IPS-15b (cell line): Measurements from ENCODE around the gene DCX.

Experiments
- H3K27me3 ChIP-seq: one replicate; pipeline ENCODE4 v1.6.1; 2013; ENCODE audit warnings: low read length; ENCODE audit not compliant: control insufficient read depth, insufficient read depth
- H3K36me3 ChIP-seq: one replicate; pipeline ENCODE4 v1.6.1; 2013; ENCODE audit warnings: low read length; ENCODE audit not compliant: control insufficient read depth, insufficient read depth
- H3K4me1 ChIP-seq: one replicate; pipeline ENCODE4 v1.6.1; 2013; ENCODE audit warnings: mild to moderate bottlenecking, low read length; ENCODE audit not compliant: control insufficient read depth, insufficient read depth
- H3K4me3 ChIP-seq: one replicate; pipeline ENCODE4 v1.5.1; 2013; ENCODE audit warnings: low read depth, low read length
- H3K9ac ChIP-seq: one replicate; pipeline ENCODE4 v1.6.1; 2013; ENCODE audit warnings: low read depth, mild to moderate bottlenecking, low read length
- H3K9me3 ChIP-seq: one replicate; pipeline ENCODE4 v1.6.1; 2013; ENCODE audit warnings: mild to moderate bottlenecking, low read length; ENCODE audit not compliant: control insufficient read depth, insufficient read depth

DCX gene

DNA sequence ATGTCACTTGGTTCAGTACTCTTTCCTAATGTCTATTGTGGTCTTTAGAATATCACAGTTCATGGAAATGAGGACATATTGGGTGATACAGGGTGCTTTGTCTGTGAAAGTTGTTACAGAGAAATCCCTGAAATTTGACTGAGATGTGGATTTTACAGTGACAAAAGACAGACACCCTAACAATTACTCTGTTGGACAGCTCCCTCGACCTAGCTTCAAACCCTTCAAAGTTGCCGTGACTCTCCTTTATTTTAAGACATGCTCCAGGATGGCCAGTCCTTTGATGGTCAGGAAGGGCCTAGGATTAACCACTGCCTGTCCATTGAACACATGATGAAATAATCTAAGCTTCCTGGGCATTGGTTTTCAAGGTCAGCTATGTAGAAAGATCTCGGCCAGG is 4.0 kb downstream of the DCX start:
- Histone ChIP-seq H3K9ac (no peak overlapping the region), H3K4me3 (no peak overlapping the region), H3K4me1 (peaks cover 21% of the 10 kb centered on the region), H3K9me3 (no peaks in the 10 kb centered on the region), H3K27me3 (no peaks in the 10 kb centered on the region), H3K36me3 (no peaks in the 10 kb centered on the region)

DNA sequence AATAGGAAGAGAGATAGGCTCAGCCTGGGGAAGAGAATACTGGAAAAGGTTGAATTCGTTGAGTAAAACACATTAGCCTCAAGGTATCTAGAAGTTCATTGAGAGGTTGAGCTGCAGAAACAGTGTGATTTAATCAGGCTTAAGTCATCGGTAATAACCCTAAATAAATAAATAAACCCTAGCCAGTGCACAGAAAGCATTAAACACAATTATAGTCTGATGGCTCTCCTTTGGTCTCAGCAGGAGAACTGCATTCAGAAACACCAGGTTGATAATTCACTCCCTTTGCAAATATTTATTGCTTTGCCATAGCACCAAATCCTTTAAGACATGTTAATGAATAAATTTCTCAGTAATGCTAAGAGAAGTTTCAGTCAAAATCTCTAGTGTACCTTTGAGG is 9.6 kb downstream of the DCX start:
- no peak overlapping the region for H3K9ac ChIP-seq
- no peaks in the 10 kb centered on the region for H3K27me3 ChIP-seq

DNA sequence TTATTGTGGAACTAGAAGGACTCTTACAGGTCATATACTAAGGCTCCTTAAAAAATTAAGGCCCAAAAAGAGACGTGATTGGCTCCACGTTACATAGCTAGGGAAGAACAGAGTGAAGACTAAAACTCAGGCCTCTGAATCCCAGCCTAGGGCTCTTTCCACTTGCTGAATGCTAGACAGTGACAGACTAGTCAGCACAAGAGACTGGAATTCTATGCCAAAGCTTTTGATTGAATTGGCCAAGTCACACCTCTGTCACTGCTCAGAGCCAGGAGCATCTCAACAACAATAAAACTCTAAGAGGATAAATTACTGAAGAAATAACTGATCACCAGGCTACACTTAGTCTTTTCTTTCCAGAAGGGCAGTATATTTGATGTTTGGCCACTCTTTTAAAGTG is 16.8 kb downstream of the DCX start:
- no peaks in the 10 kb centered on the region for H3K36me3 ChIP-seq
- no peaks in the 10 kb centered on the region for H3K9me3 ChIP-seq
- no peaks in the 10 kb centered on the region for H3K27me3 ChIP-seq
- no peaks in the 10 kb centered on the region for H3K4me1 ChIP-seq
- no peak overlapping the region for H3K9ac ChIP-seq
- H3K4me3 ChIP-seq, result no peak overlapping the region

More for the DNA sequence above, 9.6 kb downstream of the DCX start:
- H3K9me3 ChIP-seq, result no peaks in the 10 kb centered on the region
- no peaks in the 10 kb centered on the region for H3K4me1 ChIP-seq
- no peaks in the 10 kb centered on the region for H3K36me3 ChIP-seq
- no peak overlapping the region for H3K4me3 ChIP-seq

DNA sequence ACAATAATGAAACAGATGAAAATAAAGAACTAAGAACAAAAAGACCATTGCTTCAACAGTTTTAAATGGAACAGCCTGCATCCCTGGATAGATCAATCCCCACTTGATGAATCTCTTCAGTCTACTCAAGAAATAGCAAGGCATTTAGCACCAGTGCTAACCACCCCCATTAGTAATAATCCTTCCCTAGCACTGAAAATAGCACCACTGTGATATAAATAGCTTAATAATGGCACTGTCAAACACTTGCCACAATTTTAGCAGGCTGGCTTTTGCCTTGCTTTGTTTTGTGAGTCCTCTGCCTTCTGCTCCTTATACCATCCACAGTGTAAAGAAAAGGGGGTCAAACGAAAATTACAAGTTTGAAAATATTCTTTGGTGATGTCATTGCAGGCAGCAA is 17.4 kb downstream of the DCX start:
- H3K9ac ChIP-seq, result no peak overlapping the region
- H3K27me3 ChIP-seq, result no peaks in the 10 kb centered on the region
- H3K36me3 ChIP-seq, result no peaks in the 10 kb centered on the region
- H3K4me1 ChIP-seq, result no peaks in the 10 kb centered on the region
- no peaks in the 10 kb centered on the region for H3K9me3 ChIP-seq
- H3K4me3 ChIP-seq, result no peak overlapping the region

DNA sequence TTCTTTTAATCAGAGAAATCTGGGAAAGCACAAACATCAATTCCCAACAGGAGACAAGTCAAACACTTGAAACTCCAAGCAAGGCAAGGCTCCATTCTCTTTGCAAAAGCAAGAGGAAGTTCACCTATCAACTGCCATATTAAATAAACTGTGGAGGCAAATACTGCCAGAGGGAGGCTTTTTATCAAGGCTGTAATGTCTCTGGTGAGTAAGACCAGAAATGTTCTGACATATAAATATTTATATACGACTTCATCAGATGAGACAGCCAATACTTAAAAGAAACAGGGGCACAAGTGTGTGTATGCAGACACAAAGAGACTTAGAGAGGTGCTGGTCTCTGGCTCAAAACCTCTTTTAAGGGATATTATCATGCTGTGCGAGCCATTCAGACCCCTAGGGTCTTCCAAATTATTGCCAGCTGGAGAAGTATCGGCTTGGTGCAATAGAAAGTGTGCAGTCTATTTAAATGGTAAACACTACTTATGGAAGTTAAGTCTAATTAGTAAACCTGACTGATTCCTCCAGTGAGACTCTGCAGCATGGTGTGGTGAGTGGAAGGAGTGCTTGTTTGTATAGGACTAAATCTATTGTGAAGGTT is 24.4 kb downstream of the DCX start:
- Histone ChIP-seq H3K36me3 (no peaks in the 10 kb centered on the region), H3K9ac (no peak overlapping the region), H3K27me3 (no peaks in the 10 kb centered on the region), H3K4me3 (no peak overlapping the region), H3K4me1 (peaks cover 8% of the 10 kb centered on the region), H3K9me3 (no peaks in the 10 kb centered on the region)

DNA sequence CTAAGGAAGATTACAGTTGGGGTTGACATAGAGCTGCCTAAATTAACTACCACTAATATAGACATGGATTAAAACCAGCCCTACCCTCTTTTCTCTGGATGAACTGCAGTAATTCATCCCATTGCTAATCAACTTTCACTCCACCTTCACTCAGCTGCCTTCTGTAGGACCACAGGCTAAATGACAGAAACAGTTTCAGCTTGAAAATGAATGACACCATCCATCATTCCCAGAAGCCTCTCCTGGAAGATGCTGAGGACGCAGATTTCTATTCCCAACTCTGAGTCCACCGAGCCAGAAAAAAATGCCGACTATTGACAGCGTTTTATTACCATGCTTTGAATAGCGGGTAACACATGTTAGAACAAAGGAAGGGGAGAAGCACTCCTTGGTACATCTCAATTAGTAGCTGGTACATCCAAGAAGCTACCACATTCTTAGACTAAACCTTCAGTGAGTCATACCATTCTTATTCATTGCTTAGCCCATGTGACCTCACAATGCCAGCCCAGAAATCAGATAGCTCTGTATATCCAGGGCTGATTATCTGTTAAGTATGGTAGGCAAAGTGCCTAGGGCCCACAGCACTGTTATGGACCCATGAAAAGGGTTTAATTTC is 25.3 kb downstream of the DCX start:
- Histone ChIP-seq H3K9ac (no peak overlapping the region), H3K4me3 (no peak overlapping the region), H3K4me1 (peaks cover 8% of the 10 kb centered on the region), H3K9me3 (no peaks in the 10 kb centered on the region), H3K36me3 (no peaks in the 10 kb centered on the region), H3K27me3 (no peaks in the 10 kb centered on the region)

DNA sequence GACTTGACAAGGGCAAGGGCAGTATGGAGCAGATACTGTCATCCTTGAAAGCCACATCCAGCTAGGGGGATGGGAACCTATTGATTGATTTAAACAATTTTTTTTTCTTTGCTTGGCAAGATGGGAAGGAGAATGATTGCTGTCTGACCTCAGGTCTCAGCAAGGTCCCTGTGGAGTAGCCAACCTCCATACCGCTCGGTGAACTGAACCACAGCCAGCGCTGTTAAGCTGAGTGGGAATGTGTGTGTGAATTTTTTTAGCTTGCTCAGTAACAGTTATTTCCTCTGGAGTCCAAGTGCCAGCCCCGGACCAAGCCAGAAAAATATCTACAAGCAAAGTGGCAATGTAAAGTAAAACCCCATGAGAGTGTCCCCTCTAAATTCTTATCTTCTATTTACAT is 25.9 kb downstream of the DCX start:
- Histone ChIP-seq H3K4me1 (peaks cover 8% of the 10 kb centered on the region), H3K9me3 (no peaks in the 10 kb centered on the region), H3K4me3 (no peak overlapping the region), H3K27me3 (no peaks in the 10 kb centered on the region), H3K36me3 (no peaks in the 10 kb centered on the region), H3K9ac (no peak overlapping the region)

DNA sequence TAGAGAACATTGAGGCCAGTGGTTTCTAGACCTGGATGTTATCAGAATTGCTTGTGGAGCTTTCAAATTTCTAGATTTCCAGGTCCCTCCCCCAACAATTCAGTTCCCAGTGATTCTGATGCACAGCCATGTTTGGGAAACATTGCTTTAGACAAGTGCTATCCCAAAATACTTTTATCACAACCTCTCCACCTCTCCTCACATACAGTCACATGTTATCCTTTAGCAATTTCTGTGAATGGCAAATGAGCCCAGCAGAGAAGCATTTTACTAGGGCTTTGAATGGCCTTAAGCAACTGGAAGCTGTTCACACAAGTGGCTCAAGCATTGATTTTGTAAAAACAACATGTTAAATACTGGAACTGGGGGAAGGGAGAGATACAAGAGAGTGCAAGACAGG is 29.7 kb downstream of the DCX start:
- H3K36me3 ChIP-seq, result no peaks in the 10 kb centered on the region
- no peaks in the 10 kb centered on the region for H3K9me3 ChIP-seq
- H3K9ac ChIP-seq, result no peak overlapping the region
- H3K27me3 ChIP-seq, result no peaks in the 10 kb centered on the region
- no peak overlapping the region for H3K4me3 ChIP-seq
- H3K4me1 ChIP-seq, result peaks cover 8% of the 10 kb centered on the region

DNA sequence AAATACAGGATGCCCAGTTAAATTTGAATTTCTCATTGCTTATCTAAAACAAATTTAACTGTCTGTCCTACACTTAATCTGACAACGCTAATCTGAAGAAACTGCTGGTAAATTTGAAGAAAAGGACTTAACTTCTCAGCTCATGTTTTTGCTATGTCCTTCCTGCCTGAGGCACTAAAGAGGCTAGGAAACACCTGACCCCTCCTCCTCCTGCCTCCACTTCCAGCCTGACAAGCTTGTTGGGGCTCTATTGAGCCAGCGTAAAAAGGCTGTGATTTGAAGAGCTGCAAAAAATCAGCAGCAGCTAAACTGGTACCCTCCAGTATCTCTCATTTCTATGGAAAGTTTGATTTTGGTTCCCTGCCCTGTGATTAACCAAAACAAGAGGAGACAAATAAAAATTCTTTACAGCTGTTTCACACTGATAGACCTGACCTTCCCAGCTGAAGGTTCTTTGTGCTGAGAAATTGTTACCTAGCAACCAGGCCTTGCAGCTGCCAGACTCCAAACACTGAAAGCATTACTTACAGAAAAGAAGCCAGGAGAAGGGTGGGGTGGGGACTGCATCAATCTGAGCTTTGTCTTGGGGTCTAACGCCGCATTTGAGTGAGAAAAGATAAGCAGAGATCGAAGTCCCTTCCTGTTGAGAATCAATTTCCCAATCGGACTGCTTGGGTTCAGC is 35.0 kb downstream of the DCX start:
- Histone ChIP-seq H3K27me3 (no peaks in the 10 kb centered on the region), H3K9me3 (no peaks in the 10 kb centered on the region), H3K4me3 (peak overlapping the region; percentile 11), H3K36me3 (no peaks in the 10 kb centered on the region), H3K4me1 (peaks cover 22% of the 10 kb centered on the region), H3K9ac (no peak overlapping the region)

DNA sequence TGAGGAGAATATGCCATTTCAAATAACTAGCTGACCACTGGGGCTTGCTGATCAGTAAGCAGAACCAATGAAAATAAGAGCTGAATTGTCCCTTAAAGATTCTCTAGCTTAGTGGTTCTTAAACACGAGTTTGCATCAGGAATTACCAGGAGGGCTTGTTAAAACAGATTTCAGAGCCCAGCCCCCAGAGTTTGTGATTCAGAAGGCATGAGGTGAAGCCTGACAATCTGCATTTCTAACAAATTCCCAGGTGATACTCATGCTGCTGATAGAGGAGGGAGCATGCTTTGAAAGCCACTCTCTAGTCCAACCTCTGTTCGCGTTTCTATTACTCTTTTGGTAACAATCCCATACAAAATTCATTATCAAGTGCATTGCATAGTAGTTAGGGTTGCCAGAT is 35.5 kb downstream of the DCX start:
- peaks cover 22% of the 10 kb centered on the region for H3K4me1 ChIP-seq
- H3K27me3 ChIP-seq, result no peaks in the 10 kb centered on the region
- H3K4me3 ChIP-seq, result peak overlapping the region; percentile 11
- H3K9me3 ChIP-seq, result no peaks in the 10 kb centered on the region
- no peaks in the 10 kb centered on the region for H3K36me3 ChIP-seq
- no peak overlapping the region for H3K9ac ChIP-seq

DNA sequence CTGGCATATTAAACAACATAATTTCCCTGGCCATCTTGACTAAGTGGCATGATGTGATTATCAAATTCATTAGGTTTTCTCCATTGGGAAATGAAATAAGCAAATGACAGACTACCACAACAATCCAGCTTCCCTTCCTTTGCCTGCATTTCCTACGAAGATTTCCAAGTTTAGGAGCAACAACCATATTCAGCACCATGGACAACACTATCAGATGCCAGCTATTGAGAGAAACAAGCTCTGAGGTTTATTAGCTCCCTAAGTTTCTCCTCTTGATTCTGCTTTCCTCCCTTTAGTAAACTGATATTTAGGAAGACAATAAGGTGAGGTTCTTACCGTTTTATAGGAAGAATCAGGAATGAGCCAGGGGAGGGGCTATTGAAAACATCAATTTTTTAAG is 36.2 kb downstream of the DCX start:
- H3K36me3 ChIP-seq, result no peaks in the 10 kb centered on the region
- no peak overlapping the region for H3K4me3 ChIP-seq
- H3K9ac ChIP-seq, result no peak overlapping the region
- no peaks in the 10 kb centered on the region for H3K27me3 ChIP-seq
- peaks cover 22% of the 10 kb centered on the region for H3K4me1 ChIP-seq
- H3K9me3 ChIP-seq, result no peaks in the 10 kb centered on the region

DNA sequence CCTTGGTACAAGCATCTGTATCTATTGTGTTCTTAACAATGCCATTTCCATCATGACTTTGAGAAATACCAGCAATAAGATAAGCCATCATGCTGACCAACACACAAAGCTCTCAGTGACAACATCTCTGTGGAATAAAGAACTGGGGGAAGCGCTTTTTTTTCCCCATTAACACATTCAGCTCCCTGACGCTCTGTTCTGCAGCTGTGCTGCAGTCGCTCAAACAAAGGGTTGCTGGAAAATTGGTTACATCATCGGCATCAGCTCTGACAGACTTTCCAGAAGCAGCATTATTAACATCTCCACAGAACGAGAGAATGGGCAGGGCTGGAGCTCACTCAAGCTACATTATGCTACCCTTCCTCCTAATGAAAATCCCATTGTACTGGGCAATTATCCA is 39.9 kb downstream of the DCX start:
- peaks cover 24% of the 10 kb centered on the region for H3K4me1 ChIP-seq
- H3K9me3 ChIP-seq, result no peaks in the 10 kb centered on the region
- H3K9ac ChIP-seq, result no peak overlapping the region
- no peak overlapping the region for H3K4me3 ChIP-seq
- no peaks in the 10 kb centered on the region for H3K27me3 ChIP-seq
- H3K36me3 ChIP-seq, result no peaks in the 10 kb centered on the region
